OCI-LY7 (cell line): ENCODE results near the gene PLPPR4. TPM values are rescaled to one million over a fixed set of nuclear protein-coding genes. Genes with fewer than 3 reads are reported as not detected.
"Not testable (repeated sequence)": the region's sequence is repeated elsewhere in the genome, so short reads cannot be mapped to it uniquely, and the experiment has no call there.

Experiments
- BruUV-seq: library from RNA; stranded (reverse); fragments of 400-500 nt; replicated peaks from 2 replicates; lab custom pipeline; 2021; lab: Mats Ljungman, UMichigan
- CTCF ChIA-PET: fragments of 300-600 bp; sonication (Branson Sonifier 250); formaldehyde crosslinking; loops from one replicate; lab custom pipeline; 2022; ENCODE audit warnings: antibody characterized with exemption; ENCODE audit not compliant: unreplicated experiment; lab: Charles Lee
- POLR2A ChIA-PET: fragments of 300-600 bp; sonication (Branson Sonifier 250); formaldehyde crosslinking; loops from one replicate; lab custom pipeline; 2022; ENCODE audit warnings: antibody characterized with exemption; lab: Charles Lee
- DNase-seq: peaks from one replicate; pipeline ENCODE4 v3.0.0-alpha.2; 2015; ENCODE audit warnings: low spot score
- H2AFZ ChIP-seq: fragments of 200-600 bp; sonication (generic), shearing (Covaris generic); 2 replicates; pipeline ENCODE4 v1.6.1; 2014; ENCODE audit warnings: mild to moderate bottlenecking, antibody characterized with exemption, low read length, moderate library complexity
- H3K27ac ChIP-seq: fragments of 200-600 bp; sonication (generic); 2 replicates; pipeline ENCODE4 v1.5.1; 2014; ENCODE audit warnings: mixed run types, low read depth, mild to moderate bottlenecking, moderate library complexity, low read length, inconsistent platforms; ENCODE audit not compliant: poor library complexity, severe bottlenecking
- H3K36me3 ChIP-seq: fragments of 200-600 bp; sonication (generic); 2 replicates; pipeline ENCODE4 v1.6.1; 2014; ENCODE audit warnings: mild to moderate bottlenecking, antibody characterized with exemption, low read length, moderate library complexity, mixed read lengths; ENCODE audit not compliant: insufficient read depth
- H3K4me1 ChIP-seq: fragments of 200-600 bp; sonication (generic); 2 replicates; pipeline ENCODE4 v1.5.1; 2014; ENCODE audit warnings: mild to moderate bottlenecking, low read length; ENCODE audit not compliant: insufficient read depth, poor library complexity, severe bottlenecking
- H3K4me2 ChIP-seq: fragments of 200-600 bp; sonication (generic); 2 replicates; pipeline ENCODE4 v1.6.1; 2014; ENCODE audit warnings: mild to moderate bottlenecking, low read length
- H3K4me3 ChIP-seq: fragments of 200-600 bp; sonication (generic); 2 replicates; pipeline ENCODE4 v1.5.1; 2014; ENCODE audit warnings: mild to moderate bottlenecking, low read depth, low read length; ENCODE audit not compliant: poor library complexity, severe bottlenecking
- H3K79me2 ChIP-seq: fragments of 200-600 bp; sonication (generic); 2 replicates; pipeline ENCODE4 v1.6.1; 2016; ENCODE audit warnings: low read depth, mild to moderate bottlenecking, low read length, moderate library complexity, mixed read lengths; ENCODE audit not compliant: insufficient read depth
- H3K9me2 ChIP-seq: fragments of 200-600 bp; sonication (generic); 2 replicates; pipeline ENCODE4 v1.6.1; 2016; ENCODE audit warnings: mild to moderate bottlenecking, low read length, mixed read lengths; ENCODE audit not compliant: insufficient read depth
- H3K9me3 ChIP-seq: fragments of 200-600 bp; sonication (generic); 2 replicates; pipeline ENCODE4 v1.6.1; 2014; ENCODE audit warnings: mild to moderate bottlenecking, mixed run types, low read length, mixed read lengths
- H4K20me1 ChIP-seq: fragments of 200-600 bp; sonication (generic); 2 replicates; pipeline ENCODE4 v1.6.1; 2014; ENCODE audit warnings: mild to moderate bottlenecking, antibody characterized with exemption, low read length, moderate library complexity, mixed read lengths; ENCODE audit not compliant: insufficient read depth
- EZH2phosphoT487 ChIP-seq: fragments of 200-600 bp; sonication (generic); IDR thresholded peaks from 2 replicates; pipeline ENCODE4 v1.6.1; 2018; ENCODE audit warnings: low read depth, borderline replicate concordance, mild to moderate bottlenecking, mixed run types, antibody characterized with exemption, low read length, moderate library complexity, mixed read lengths
- intact Hi-C: fragments of 100-400 bp; cut with micrococcal nuclease; formaldehyde crosslinking; loops from one replicate; pipeline ENCODE4 v1.10.0; 2022; ENCODE audit not compliant: unreplicated experiment
- total RNA-seq, 2 experiments: library from RNA; depleted of rRNA in 1 of 2; stranded (reverse); fragments of >200 nt in 1 of 2; shearing (Covaris generic) in 1 of 2; gene quantifications; 2 replicates each; pipeline ENCODE4 v1.2.3, GENCODE V29; 2014 to 2022
- TF ChIP-seq, protein P1 (sequence below): fragments of 200-600 bp; sonication (generic); conservative IDR thresholded peaks from 2 replicates; pipeline ENCODE4 v1.5.1; 2014; ENCODE audit warnings: mild to moderate bottlenecking, antibody characterized with exemption, low read length, moderate library complexity, mixed read lengths

PLPPR4 gene
- total RNA-seq, 2 experiments from 2014 or later, result not detected

DNA sequence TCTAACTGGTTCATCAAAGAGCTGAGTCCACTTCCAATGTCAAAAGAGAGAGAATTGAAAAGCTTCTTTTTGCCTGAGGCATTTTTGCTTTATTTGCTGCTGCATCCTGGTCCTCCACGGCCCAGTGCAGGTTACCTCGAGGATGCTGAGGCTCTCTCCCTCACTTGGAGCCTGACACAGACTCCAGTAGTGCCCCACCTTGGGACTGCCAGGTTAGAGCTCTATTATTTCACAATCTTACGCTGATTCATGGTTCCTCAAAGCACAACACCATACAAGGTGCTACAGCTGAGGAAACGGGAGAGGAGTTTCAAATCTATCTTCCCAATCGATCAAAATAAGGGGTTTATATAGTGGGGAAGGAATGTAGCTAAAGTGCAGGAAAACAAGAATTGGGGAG, 13.6 kb upstream of the PLPPR4 start:
- Histone ChIP-seq H3K36me3 (no peaks in the 10 kb centered on the region), H3K79me2 (no peaks in the 10 kb centered on the region), H3K4me1 (no peaks in the 10 kb centered on the region), H3K4me3 (no peak overlapping the region), H3K4me2 (no peak overlapping the region), H3K27ac (no peak overlapping the region), H4K20me1 (no peaks in the 10 kb centered on the region), H3K9me2 (no peaks in the 10 kb centered on the region), H3K9me3 (no peaks in the 10 kb centered on the region), H2AFZ (no peak overlapping the region)
- ChIA-PET POLR2A (no interaction called here), CTCF (no interaction called here)
- intact Hi-C loops, result no loop called here
- TF ChIP-seq, protein P1, sequence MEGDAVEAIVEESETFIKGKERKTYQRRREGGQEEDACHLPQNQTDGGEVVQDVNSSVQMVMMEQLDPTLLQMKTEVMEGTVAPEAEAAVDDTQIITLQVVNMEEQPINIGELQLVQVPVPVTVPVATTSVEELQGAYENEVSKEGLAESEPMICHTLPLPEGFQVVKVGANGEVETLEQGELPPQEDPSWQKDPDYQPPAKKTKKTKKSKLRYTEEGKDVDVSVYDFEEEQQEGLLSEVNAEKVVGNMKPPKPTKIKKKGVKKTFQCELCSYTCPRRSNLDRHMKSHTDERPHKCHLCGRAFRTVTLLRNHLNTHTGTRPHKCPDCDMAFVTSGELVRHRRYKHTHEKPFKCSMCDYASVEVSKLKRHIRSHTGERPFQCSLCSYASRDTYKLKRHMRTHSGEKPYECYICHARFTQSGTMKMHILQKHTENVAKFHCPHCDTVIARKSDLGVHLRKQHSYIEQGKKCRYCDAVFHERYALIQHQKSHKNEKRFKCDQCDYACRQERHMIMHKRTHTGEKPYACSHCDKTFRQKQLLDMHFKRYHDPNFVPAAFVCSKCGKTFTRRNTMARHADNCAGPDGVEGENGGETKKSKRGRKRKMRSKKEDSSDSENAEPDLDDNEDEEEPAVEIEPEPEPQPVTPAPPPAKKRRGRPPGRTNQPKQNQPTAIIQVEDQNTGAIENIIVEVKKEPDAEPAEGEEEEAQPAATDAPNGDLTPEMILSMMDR, result no peak
- TF ChIP-seq EZH2phosphoT487, result no peak
- DNase-seq, result no peak
- no TSS peak for BruUV-seq

DNA sequence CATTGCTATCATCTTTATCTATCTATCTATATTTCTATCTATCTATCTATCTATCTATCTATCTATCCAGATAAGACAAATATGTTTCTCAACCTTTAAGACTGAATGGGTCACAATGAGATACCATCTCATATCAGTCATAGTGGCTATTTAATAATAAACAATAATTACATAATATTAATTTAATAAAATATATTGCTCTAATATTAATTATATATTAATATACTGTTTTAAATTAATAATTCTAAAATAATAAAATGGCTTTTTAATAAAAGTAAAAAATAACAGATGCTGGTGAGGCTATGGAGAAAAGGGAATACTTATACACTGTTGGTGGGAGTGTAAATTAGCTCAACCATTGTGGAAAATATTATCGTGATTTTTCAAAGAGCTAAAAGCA, 13.0 kb upstream of the PLPPR4 start:
- H3K27ac ChIP-seq, result no peak overlapping the region
- H3K4me3 ChIP-seq, result no peak overlapping the region
- H3K4me2 ChIP-seq, result no peak overlapping the region
- no peaks in the 10 kb centered on the region for H4K20me1 ChIP-seq
- ChIA-PET POLR2A (no interaction called here), CTCF (no interaction called here)
- no peak for TF ChIP-seq EZH2phosphoT487
- TF ChIP-seq, protein P1, result no peak
- H3K79me2 ChIP-seq, result no peaks in the 10 kb centered on the region
- H2AFZ ChIP-seq, result no peak overlapping the region
- no peak for DNase-seq
- no peaks in the 10 kb centered on the region for H3K4me1 ChIP-seq
- no TSS peak for BruUV-seq
- intact Hi-C loops, result no loop called here
- H3K9me3 ChIP-seq, result no peaks in the 10 kb centered on the region
- H3K36me3 ChIP-seq, result no peaks in the 10 kb centered on the region
- H3K9me2 ChIP-seq, result no peaks in the 10 kb centered on the region

DNA sequence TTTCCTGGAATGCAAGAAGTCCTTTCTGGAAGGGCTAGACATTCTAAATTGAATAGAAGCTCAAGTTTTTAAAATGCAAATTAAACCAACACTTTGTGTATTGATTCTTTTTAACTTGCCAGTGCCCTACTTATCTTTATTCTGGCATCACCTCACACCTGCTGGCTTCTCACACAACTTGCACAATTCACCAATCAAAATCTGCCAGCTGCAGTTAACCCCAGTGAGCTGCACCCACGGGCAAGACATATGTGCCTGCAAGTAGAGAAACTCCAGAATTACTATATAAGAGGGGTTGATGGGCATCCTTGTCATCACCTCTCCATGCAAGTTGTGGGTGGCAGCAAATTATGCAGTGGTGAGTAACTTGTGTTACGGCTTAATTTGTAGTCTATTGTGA, 11.7 kb upstream of the PLPPR4 start:
- Histone ChIP-seq H3K4me1 (no peaks in the 10 kb centered on the region), H4K20me1 (no peaks in the 10 kb centered on the region), H3K9me3 (no peaks in the 10 kb centered on the region), H3K9me2 (no peaks in the 10 kb centered on the region), H3K4me3 (no peak overlapping the region), H3K36me3 (no peaks in the 10 kb centered on the region), H3K79me2 (no peaks in the 10 kb centered on the region), H3K4me2 (no peak overlapping the region), H3K27ac (no peak overlapping the region), H2AFZ (no peak overlapping the region)
- ChIA-PET CTCF (no interaction called here), POLR2A (interaction anchor here (0.7 to 1.6 kb wide), 2 partner anchors 11 to 228 kb away, joined by 4 read pairs; no protein-coding TSS in a partner anchor)
- BruUV-seq, result no TSS peak
- intact Hi-C loops, result no loop called here
- TF ChIP-seq, protein P1, result no peak
- no peak for TF ChIP-seq EZH2phosphoT487
- DNase-seq, result no peak

DNA sequence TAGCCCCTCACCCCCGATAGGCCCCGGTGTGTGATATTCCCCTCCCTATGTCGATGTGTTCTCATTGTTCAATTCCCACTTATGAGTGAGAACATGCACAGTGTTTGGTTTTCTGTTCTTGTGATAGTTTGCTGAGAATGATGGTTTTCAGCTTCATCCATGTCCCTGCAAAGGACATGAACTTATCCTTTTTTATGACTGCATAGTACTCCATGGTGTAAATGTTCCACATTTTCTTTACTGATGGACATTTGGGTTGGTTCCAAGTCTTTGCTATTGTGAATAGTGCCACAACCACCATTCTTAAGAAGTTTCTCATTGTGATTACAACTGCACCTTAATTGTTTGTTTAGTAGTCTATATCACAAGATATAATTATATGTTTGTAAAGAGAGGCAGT, 3.9 kb upstream of the PLPPR4 start:
- H4K20me1 ChIP-seq, H2AFZ ChIP-seq, H3K36me3 ChIP-seq, H3K79me2 ChIP-seq, H3K4me1 ChIP-seq, H3K27ac ChIP-seq, intact Hi-C loops, CTCF ChIA-PET, POLR2A ChIA-PET, H3K9me3 ChIP-seq, H3K9me2 ChIP-seq, DNase-seq, BruUV-seq, H3K4me3 ChIP-seq, H3K4me2 ChIP-seq: not testable (repeated sequence)
